Lower lobe of right lung (tissue), 2 donors: ENCODE results near the gene CASKIN1. TPM values are rescaled to one million over a fixed set of nuclear protein-coding genes. Genes with fewer than 3 reads are reported as not detected.

Experiments
- ATAC-seq, 2 donors: fragments of 200-7000 bp; cut with Tn5 transposase; one replicate each; pipeline ENCODE4 v1.9.1; 2020 to 2022; ENCODE audit warnings: mild to moderate bottlenecking in 2 of 2, moderate library complexity in 2 of 2
- DNase-seq: peaks from one replicate; pipeline ENCODE4 v3.0.0-alpha.2; 2020
- H3K27ac ChIP-seq: fragments of 200-600 bp; one replicate; pipeline ENCODE4 v1.8.0; 2022
- H3K27me3 ChIP-seq: fragments of 200-600 bp; one replicate; pipeline ENCODE4 v1.8.0; 2022; ENCODE audit warnings: low read depth
- H3K36me3 ChIP-seq: fragments of 200-600 bp; one replicate; pipeline ENCODE4 v1.8.0; 2022; ENCODE audit warnings: mild to moderate bottlenecking
- H3K4me1 ChIP-seq: fragments of 200-600 bp; one replicate; pipeline ENCODE4 v1.8.0; 2022
- H3K4me3 ChIP-seq: fragments of 200-600 bp; one replicate; pipeline ENCODE4 v1.8.0; 2022; ENCODE audit warnings: mild to moderate bottlenecking
- H3K9me3 ChIP-seq: fragments of 200-600 bp; one replicate; pipeline ENCODE4 v1.8.0; 2022
- CTCF ChIP-seq: fragments of 200-600 bp; IDR thresholded peaks from one replicate; pipeline ENCODE4 v1.8.0; 2022; ENCODE audit warnings: antibody characterized with exemption, mild to moderate bottlenecking
- intact Hi-C: fragments of 100-400 bp; cut with DNase I; formaldehyde crosslinking; loops from one replicate; pipeline ENCODE4 v1.11.0; 2022
- total RNA-seq: library from RNA; stranded (reverse); fragmentation: NEBNext Ultra II Directional; extraction: Animal tissue kit (Norgen Biotek cat#: 25700); gene quantifications from one replicate; pipeline ENCODE4 v1.2.1, GENCODE V29; 2021
- donor health status: DM: no; HTN: yes; CAD: no; lungs with severe emphysema.

The CASKIN1 gene
- total RNA-seq, 1 donor from 2014 or later, result 0.09 TPM

- H3K4me1 ChIP-seq, result no peaks in the 10 kb centered on the region
- DNase-seq, result no peak
- H3K27ac ChIP-seq, result no peak overlapping the region
- intact Hi-C loops, result no loop called here
- TF ChIP-seq CTCF, result no peak
- ATAC-seq, result no peak
- peaks cover 56% of the 10 kb centered on the region for H3K36me3 ChIP-seq
- no peak overlapping the region for H3K4me3 ChIP-seq
- H3K9me3 ChIP-seq, result no peaks in the 10 kb centered on the region
- H3K27me3 ChIP-seq, result no peaks in the 10 kb centered on the region
Measured at GRCh38 chr16:2177561-2177960, 18.8 kb downstream of the CASKIN1 start.

GRCh38 chr16:2177101-2177500 lies 19.3 kb downstream of the CASKIN1 start:
- intact Hi-C loops, result no loop called here
- no peak for ATAC-seq
- no peaks in the 10 kb centered on the region for H3K9me3 ChIP-seq
- TF ChIP-seq CTCF, result no peak
- H3K27me3 ChIP-seq, result no peaks in the 10 kb centered on the region
- DNase-seq, result no peak
- H3K27ac ChIP-seq, result no peak overlapping the region
- H3K4me3 ChIP-seq, result no peak overlapping the region
- H3K4me1 ChIP-seq, result no peaks in the 10 kb centered on the region
- peaks cover 60% of the 10 kb centered on the region for H3K36me3 ChIP-seq

GRCh38 chr16:2176047-2176446 lies 20.4 kb downstream of the CASKIN1 start:
- ATAC-seq (no peak), DNase-seq (no peak)
- no peaks in the 10 kb centered on the region for H3K4me1 ChIP-seq
- no peaks in the 10 kb centered on the region for H3K9me3 ChIP-seq
- H3K27ac ChIP-seq, result no peak overlapping the region
- H3K27me3 ChIP-seq, result no peaks in the 10 kb centered on the region
- no peak overlapping the region for H3K4me3 ChIP-seq
- TF ChIP-seq CTCF, result no peak
- H3K36me3 ChIP-seq, result peaks cover 71% of the 10 kb centered on the region
- intact Hi-C loops, result no loop called here

GRCh38 chr16:2175454-2175853 lies 21.0 kb downstream of the CASKIN1 start:
- H3K36me3 ChIP-seq, result peaks cover 73% of the 10 kb centered on the region

GRCh38 chr16:2174396-2175131 lies 21.8 kb downstream of the CASKIN1 start:
- H3K36me3 ChIP-seq, result peaks cover 80% of the 10 kb centered on the region
- no peak for DNase-seq

More at GRCh38 chr16:2175454-2175853, 21.0 kb downstream of the CASKIN1 start:
- ATAC-seq (no peak), DNase-seq (no peak)
- H3K27ac ChIP-seq, result no peak overlapping the region
- H3K4me3 ChIP-seq, result no peak overlapping the region
- no peaks in the 10 kb centered on the region for H3K27me3 ChIP-seq
- no peak for TF ChIP-seq CTCF
- no peaks in the 10 kb centered on the region for H3K9me3 ChIP-seq
- no peaks in the 10 kb centered on the region for H3K4me1 ChIP-seq
- intact Hi-C loops, result no loop called here

More at GRCh38 chr16:2174396-2175131, 21.8 kb downstream of the CASKIN1 start:
- Histone ChIP-seq H3K9me3 (no peaks in the 10 kb centered on the region), H3K4me3 (no peak overlapping the region), H3K27ac (no peak overlapping the region), H3K27me3 (no peaks in the 10 kb centered on the region), H3K4me1 (peaks cover 4% of the 10 kb centered on the region)
- intact Hi-C loops, result no loop called here
- no peak for ATAC-seq
- no peak for TF ChIP-seq CTCF
